Stomach (tissue), 9 donors: ENCODE measurements around the gene FAM193A. TPM values are rescaled to one million over a fixed set of nuclear protein-coding genes. Genes with fewer than 3 reads are reported as not detected.

Experiments used
- DNase-seq, 2 donors: peaks; one replicate each; pipeline versions ENCODE4 v3.0.0 to v3.0.0-alpha.2; 2013 to 2019
- H3K27ac ChIP-seq, 5 donors: fragments of 200-600 bp in 4 of 5; sonication (generic) in 4 of 5; one replicate each; pipeline ENCODE4 v1.5.1; 2013 to 2019; ENCODE audit warnings: mild to moderate bottlenecking in 1 of 5, moderate library complexity in 1 of 5
- H3K27me3 ChIP-seq, 3 donors: fragments of 200-600 bp; sonication (generic); one replicate each; pipeline ENCODE4 v1.5.1; 2017 to 2019; ENCODE audit warnings: mixed run types in 1 of 3
- H3K36me3 ChIP-seq, 4 donors: fragments of 200-600 bp; sonication (generic); 1 replicate in 3 of 4; 2 replicates in 1 of 4; pipeline ENCODE4 v1.5.1; 2016 to 2019
- H3K4me1 ChIP-seq, 4 donors: fragments of 200-600 bp; sonication (generic); one replicate each; pipeline ENCODE4 v1.5.1; 2016 to 2019
- H3K4me3 ChIP-seq, 4 donors: fragments of 200-600 bp; sonication (generic) in 3 of 4; one replicate each; pipeline ENCODE4 v1.5.1; 2016 to 2019; ENCODE audit warnings: mild to moderate bottlenecking in 1 of 4
- H3K9me3 ChIP-seq, 4 donors: fragments of 200-600 bp; sonication (generic); one replicate each; pipeline ENCODE4 v1.5.1; 2016 to 2019
- EP300 ChIP-seq: sonication (generic); formaldehyde crosslinking; IDR thresholded peaks from one replicate; pipeline ENCODE4 v1.6.1; 2017; ENCODE audit warnings: antibody characterized with exemption
- POLR2A ChIP-seq, 4 donors: fragments of 450-650 bp; IDR thresholded peaks; one replicate each; pipeline ENCODE4 v1.6.1; 2016; ENCODE audit warnings: antibody characterized with exemption in 4 of 4, control low read depth in 2 of 4, mild to moderate bottlenecking in 1 of 4, moderate library complexity in 1 of 4
- POLR2AphosphoS5 ChIP-seq, 3 donors: sonication (generic); formaldehyde crosslinking; IDR thresholded peaks; one replicate each; pipeline ENCODE4 v1.6.1; 2016; ENCODE audit warnings: antibody characterized with exemption in 3 of 3
- WGBS, 5 donors: extraction: QIAGEN DNeasy Blood & Tissue Kit in 3 of 5; methylation state at CpG; one replicate each; pipeline versions ENCODE4 v1.1.5 to v1.1.7; 2013 to 2018; 5-methylcytosine and 5-hydroxymethylcytosine counted together
- intact Hi-C: fragments of 100-400 bp; cut with DNase I; formaldehyde crosslinking; loops from one replicate; pipeline ENCODE4 v1.15.1; 2023; ENCODE audit warnings: low total_unique reads
- polyA plus RNA-seq, 3 donors: library from polyadenylated mRNA; stranded (reverse); fragments of 200-250 nt; gene quantifications; one replicate each; pipeline ENCODE4 v1.2.3, GENCODE V29; 2013
- total RNA-seq, 5 donors: library from RNA; depleted of rRNA; stranded (reverse); fragments of >200 nt; gene quantifications; one replicate each; pipeline versions ENCODE4 v1.1.0 to v1.2.3, GENCODE V29; 2014 to 2016
- TF ChIP-seq, protein P1 (sequence below), 7 experiments: fragments of 450-650 bp in 4 of 7; fragments of 200-600 bp in 3 of 7; sonication (generic) in 3 of 7; IDR thresholded peaks; one replicate each; pipeline ENCODE4 v1.5.1; 2016 to 2019; ENCODE audit warnings: antibody characterized with exemption in 7 of 7, control low read depth in 2 of 7, mild to moderate bottlenecking in 1 of 7
- donor health status: healthy with polysubstance abuse.
- donor health status: Bipolar disorder and iron deficiency.
- donor health status: healthy.

The FAM193A gene
- total and polyA plus RNA-seq, 8 donors = 4.9 to 107 (median 26.0) TPM

DNA sequence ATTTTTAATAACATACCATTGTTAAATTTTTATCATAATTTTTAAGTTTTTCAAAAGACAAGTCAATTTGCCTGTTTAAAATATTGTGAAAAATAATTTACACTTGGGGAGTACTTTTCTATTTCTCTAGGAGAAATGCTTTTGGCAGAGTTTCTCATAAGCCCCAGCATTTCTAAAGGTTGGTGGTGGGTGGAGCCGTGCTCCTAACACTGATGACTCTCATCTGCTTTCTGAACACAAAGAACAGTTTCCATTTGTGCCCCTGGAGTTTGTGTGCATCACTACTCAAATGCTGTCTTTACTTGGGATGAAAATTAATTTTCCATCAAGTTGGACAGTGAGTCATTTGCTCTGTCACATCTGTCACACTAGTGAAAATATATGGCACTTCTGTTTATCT, 162.1 kb downstream of the FAM193A start:
- Histone ChIP-seq H3K9me3 (no peaks in the 10 kb centered on the region), H3K4me1 (peaks cover 3 to 7% (median 3%) of the 10 kb centered on the region in 4 donors), H3K36me3 (peaks cover 79 to 100% (median 100%) of the 10 kb centered on the region in 4 donors), H3K4me3 (no peak overlapping the region), H3K27ac (no peak overlapping the region), H3K27me3 (no peaks in the 10 kb centered on the region)
- intact Hi-C loops = no loop called here
- no peak for DNase-seq
- TF ChIP-seq, protein P1, sequence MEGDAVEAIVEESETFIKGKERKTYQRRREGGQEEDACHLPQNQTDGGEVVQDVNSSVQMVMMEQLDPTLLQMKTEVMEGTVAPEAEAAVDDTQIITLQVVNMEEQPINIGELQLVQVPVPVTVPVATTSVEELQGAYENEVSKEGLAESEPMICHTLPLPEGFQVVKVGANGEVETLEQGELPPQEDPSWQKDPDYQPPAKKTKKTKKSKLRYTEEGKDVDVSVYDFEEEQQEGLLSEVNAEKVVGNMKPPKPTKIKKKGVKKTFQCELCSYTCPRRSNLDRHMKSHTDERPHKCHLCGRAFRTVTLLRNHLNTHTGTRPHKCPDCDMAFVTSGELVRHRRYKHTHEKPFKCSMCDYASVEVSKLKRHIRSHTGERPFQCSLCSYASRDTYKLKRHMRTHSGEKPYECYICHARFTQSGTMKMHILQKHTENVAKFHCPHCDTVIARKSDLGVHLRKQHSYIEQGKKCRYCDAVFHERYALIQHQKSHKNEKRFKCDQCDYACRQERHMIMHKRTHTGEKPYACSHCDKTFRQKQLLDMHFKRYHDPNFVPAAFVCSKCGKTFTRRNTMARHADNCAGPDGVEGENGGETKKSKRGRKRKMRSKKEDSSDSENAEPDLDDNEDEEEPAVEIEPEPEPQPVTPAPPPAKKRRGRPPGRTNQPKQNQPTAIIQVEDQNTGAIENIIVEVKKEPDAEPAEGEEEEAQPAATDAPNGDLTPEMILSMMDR (IDR thresholded peaks at IDR 0.05) = no peak
- TF ChIP-seq EP300 = no peak
- TF ChIP-seq POLR2A (IDR thresholded peaks at IDR 0.05) = no peak
- TF ChIP-seq POLR2AphosphoS5 (IDR thresholded peaks at IDR 0.05) = no peak
- WGBS, 5 donors = 81 to 91% (median 85%) methylated on average over 1 of the region's 1 CpG

- WGBS, 5 donors = 53 to 70% (median 57%) methylated on average over 10 to 12 of the region's 12 CpGs
- Histone ChIP-seq H3K27ac (no peak overlapping the region), H3K4me1 (peaks cover 3 to 7% (median 4%) of the 10 kb centered on the region in 4 donors), H3K9me3 (no peaks in the 10 kb centered on the region), H3K27me3 (no peaks in the 10 kb centered on the region), H3K36me3 (peaks cover 79 to 100% (median 100%) of the 10 kb centered on the region in 4 donors), H3K4me3 (no peak overlapping the region)
- no peak for TF ChIP-seq EP300
- TF ChIP-seq POLR2AphosphoS5 (IDR thresholded peaks at IDR 0.05) = no peak
- TF ChIP-seq POLR2A (IDR thresholded peaks at IDR 0.05) = no peak
- TF ChIP-seq, protein P1 (IDR thresholded peaks at IDR 0.05) = no peak
- peak; percentile 35 to 56 for DNase-seq
- intact Hi-C loops = no loop called here
These were observed 162.6 kb downstream of the FAM193A start for GRCh38 chr4:2698951-2699505.

DNA sequence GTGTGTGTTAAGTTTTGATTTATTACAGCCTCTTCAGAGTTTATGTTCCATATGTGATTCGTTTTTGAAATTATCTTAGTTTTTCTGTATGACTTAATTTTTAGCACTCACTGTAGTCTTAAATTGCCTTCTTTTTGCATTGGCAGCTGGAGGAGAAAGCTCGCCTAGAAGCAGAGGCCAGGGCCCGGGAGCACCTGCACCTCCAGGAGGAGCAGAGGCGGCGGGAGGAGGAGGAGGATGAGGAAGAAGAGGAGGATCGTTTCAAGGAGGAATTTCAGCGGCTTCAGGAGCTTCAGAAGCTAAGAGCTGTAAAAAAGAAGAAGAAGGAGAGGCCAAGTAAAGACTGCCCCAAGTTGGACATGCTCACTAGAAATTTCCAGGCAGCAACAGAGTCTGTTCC, 163.1 kb downstream of the FAM193A start:
- no peak for DNase-seq
- Histone ChIP-seq H3K9me3 (no peaks in the 10 kb centered on the region), H3K27me3 (no peaks in the 10 kb centered on the region), H3K4me1 (peaks cover 3 to 7% (median 4%) of the 10 kb centered on the region in 4 donors), H3K4me3 (no peak overlapping the region), H3K27ac (no peak overlapping the region), H3K36me3 (peaks cover 81 to 100% (median 100%) of the 10 kb centered on the region in 4 donors)
- intact Hi-C loops = no loop called here
- TF ChIP-seq POLR2A (IDR thresholded peaks at IDR 0.05) = no peak
- TF ChIP-seq, protein P1 (IDR thresholded peaks at IDR 0.05) = no peak
- no peak for TF ChIP-seq POLR2AphosphoS5 (IDR thresholded peaks at IDR 0.05)
- no peak for TF ChIP-seq EP300
- WGBS, 5 donors = 73 to 80% (median 75%) methylated on average over 7 of the region's 7 CpGs

- TF ChIP-seq POLR2AphosphoS5 (IDR thresholded peaks at IDR 0.05) (no peak), EP300 (no peak), POLR2A (IDR thresholded peaks at IDR 0.05) (no peak)
- TF ChIP-seq, protein P1 (IDR thresholded peaks at IDR 0.05) = no peak
- H3K27me3 ChIP-seq = no peaks in the 10 kb centered on the region
- 85 to 90% (median 88%) methylated on average over 8 of the region's 8 CpGs for WGBS, 5 donors
- no peaks in the 10 kb centered on the region for H3K9me3 ChIP-seq
- peaks cover 81 to 100% (median 100%) of the 10 kb centered on the region in 4 donors for H3K36me3 ChIP-seq
- H3K4me1 ChIP-seq = peaks cover 3 to 7% (median 4%) of the 10 kb centered on the region in 4 donors
- DNase-seq = no peak
- no peak overlapping the region for H3K27ac ChIP-seq
- intact Hi-C loops = no loop called here
- H3K4me3 ChIP-seq = no peak overlapping the region
These were observed 163.6 kb downstream of the FAM193A start for GRCh38 chr4:2700031-2700430.
